ENCODE results near the gene CPEB4. TPM values are rescaled to one million over a fixed set of nuclear protein-coding genes. Genes with fewer than 3 reads are reported as not detected.

The CPEB4 gene
- total and polyA plus RNA-seq, 10 of the 15 experiments (the other 5 are each of a cell fraction or from before 2014, with no cell fraction given) = 6.9 to 33.1 (median 20.4) TPM

DNA sequence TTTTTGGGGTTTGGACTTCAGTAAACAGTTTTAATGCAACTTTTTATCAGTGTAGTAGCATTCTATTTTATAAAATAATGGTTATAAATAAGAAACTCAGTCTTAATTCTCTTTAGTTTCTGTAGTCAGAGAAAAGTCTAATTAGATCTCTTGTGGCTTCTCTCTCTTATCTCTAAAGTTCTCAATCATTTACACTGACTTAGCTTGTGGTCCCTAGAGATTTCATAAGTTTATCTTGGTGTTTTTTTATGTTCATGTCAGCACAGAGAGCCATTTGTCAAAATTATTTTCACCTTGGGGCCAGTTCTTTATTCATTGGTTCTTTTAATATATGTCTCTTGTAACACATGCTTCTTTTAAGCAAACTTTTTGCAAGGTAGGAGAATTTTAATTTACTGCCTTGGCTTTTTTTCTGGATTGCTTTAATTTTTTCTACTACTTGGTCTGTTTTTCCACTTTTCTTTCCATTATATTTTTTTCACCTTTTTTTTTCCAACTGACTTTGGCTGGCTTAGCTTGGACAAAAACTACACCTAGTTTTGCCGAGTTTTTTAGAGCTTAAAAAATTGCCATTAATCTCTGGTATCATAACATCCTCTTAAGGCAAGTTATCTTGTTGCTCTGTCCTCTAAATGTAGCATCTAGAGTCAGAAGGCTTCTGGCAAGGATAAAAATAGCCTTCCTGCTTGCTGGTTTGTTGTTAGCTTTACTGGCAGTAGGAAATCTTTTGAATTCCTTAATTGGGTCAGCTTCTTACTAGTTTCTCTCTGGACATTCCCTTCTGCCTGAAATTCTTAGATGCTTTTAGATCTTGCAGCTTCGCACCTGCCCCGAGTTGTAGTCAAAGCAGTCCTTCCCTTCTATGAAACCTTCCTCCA, 35.3 kb downstream of the CPEB4 start:
- H3K9me3 ChIP-seq (replicated peaks; ENCODE audit: control insufficient read depth, insufficient read depth, low read length) = no peaks in the 10 kb centered on the region
- FAIRE-seq (no peak), ATAC-seq (peak; percentile 32), DNase-seq (ENCODE audit: low read depth, low spot score) (no peak)
- H2AFZ ChIP-seq (ENCODE audit: control insufficient read depth, low read depth, low read length) = no peak overlapping the region
- no peaks in the 10 kb centered on the region for H3K27me3 ChIP-seq (replicated peaks in 1 of 2; ENCODE audit: control insufficient read depth in 2 of 2, insufficient read depth in 2 of 2, low read length in 1 of 2)
- ChIA-PET CTCF (interaction anchor here (0.6 to 10.5 kb wide), 15 partner anchors 11 to 1988 kb away, joined by 3 to 267 read pairs (median 5); partner anchors contain the start of genes BOD1 and CPEB4), RAD21 (ENCODE audit: unreplicated experiment) (interaction anchor here (0.9 to 6.5 kb wide), 21 partner anchors 10 to 868 kb away, joined by 3 to 89 read pairs (median 9); partner anchors contain the start of genes BOD1 and CPEB4), POLR2A (interaction anchor here (0.8 to 2.6 kb wide), 16 partner anchors 11 to 243 kb away, joined by 3 to 16 read pairs (median 4); partner anchors contain the start of gene CPEB4), SMC1A (ENCODE audit: uncharacterized antibody, unreplicated experiment) (interaction anchor here (0.8 to 10.7 kb wide), 28 partner anchors 9 to 301 kb away, joined by 3 to 199 read pairs (median 6); partner anchors contain the start of genes BOD1 and CPEB4)
- H3K79me2 ChIP-seq (ENCODE audit: control insufficient read depth, insufficient read depth, low read length) = peaks cover 57% of the 10 kb centered on the region
- H3K4me3 ChIP-seq = no peak overlapping the region
- H4K20me1 ChIP-seq (ENCODE audit: control insufficient read depth, insufficient read depth) = peaks cover 4% of the 10 kb centered on the region; the same call in 1 of the 2 replicates
- H3K4me1 ChIP-seq (ENCODE audit: control insufficient read depth, insufficient read depth, low read length) = peaks cover 17% of the 10 kb centered on the region
- H3K9ac ChIP-seq (ENCODE audit: control insufficient read depth, insufficient read depth, low read length) = no peak overlapping the region
- in situ Hi-C loops (cut with MboI) = no loop called here
- H3K36me3 ChIP-seq (ENCODE audit: control insufficient read depth in 2 of 2, insufficient read depth in 2 of 2, low read length in 1 of 2) = peaks cover 0 to 7% of the 10 kb centered on the region in 2 experiments; a peak in 2 of 4 replicates
- WGBS (ENCODE audit: insufficient coverage, insufficient replicate concordance, low lambda C conversion rate, missing lambda C conversion rate) = 79% methylated on average over 3 of the region's 3 CpGs
- no peak overlapping the region; the same call in 1 of the 2 replicates for H3K4me2 ChIP-seq (ENCODE audit: control insufficient read depth, insufficient read depth)
- no TSS peak for BruUV-seq (replicated peaks)
- intact Hi-C loops (cut with micrococcal nuclease; ENCODE audit: unreplicated experiment) = loop anchor here (10.0 kb wide), 1 partner anchor 239 kb away; no protein-coding TSS in a partner anchor
- H3K27ac ChIP-seq (ENCODE audit: control insufficient read depth, insufficient read depth) = no peak overlapping the region; the same call in 1 of the 2 replicates
- peak; percentile 40; the same call in 1 of the 2 replicates for TF ChIP-seq ATF7 (IDR thresholded peaks at IDR 0.05; ENCODE audit: low read depth)
- no peak for TF ChIP-seq CEBPB (IDR thresholded peaks at IDR 0.05; ENCODE audit: borderline replicate concordance in 1 of 2, low read depth in 2 of 2, low read length in 2 of 2)
- TF ChIP-seq, protein P1, sequence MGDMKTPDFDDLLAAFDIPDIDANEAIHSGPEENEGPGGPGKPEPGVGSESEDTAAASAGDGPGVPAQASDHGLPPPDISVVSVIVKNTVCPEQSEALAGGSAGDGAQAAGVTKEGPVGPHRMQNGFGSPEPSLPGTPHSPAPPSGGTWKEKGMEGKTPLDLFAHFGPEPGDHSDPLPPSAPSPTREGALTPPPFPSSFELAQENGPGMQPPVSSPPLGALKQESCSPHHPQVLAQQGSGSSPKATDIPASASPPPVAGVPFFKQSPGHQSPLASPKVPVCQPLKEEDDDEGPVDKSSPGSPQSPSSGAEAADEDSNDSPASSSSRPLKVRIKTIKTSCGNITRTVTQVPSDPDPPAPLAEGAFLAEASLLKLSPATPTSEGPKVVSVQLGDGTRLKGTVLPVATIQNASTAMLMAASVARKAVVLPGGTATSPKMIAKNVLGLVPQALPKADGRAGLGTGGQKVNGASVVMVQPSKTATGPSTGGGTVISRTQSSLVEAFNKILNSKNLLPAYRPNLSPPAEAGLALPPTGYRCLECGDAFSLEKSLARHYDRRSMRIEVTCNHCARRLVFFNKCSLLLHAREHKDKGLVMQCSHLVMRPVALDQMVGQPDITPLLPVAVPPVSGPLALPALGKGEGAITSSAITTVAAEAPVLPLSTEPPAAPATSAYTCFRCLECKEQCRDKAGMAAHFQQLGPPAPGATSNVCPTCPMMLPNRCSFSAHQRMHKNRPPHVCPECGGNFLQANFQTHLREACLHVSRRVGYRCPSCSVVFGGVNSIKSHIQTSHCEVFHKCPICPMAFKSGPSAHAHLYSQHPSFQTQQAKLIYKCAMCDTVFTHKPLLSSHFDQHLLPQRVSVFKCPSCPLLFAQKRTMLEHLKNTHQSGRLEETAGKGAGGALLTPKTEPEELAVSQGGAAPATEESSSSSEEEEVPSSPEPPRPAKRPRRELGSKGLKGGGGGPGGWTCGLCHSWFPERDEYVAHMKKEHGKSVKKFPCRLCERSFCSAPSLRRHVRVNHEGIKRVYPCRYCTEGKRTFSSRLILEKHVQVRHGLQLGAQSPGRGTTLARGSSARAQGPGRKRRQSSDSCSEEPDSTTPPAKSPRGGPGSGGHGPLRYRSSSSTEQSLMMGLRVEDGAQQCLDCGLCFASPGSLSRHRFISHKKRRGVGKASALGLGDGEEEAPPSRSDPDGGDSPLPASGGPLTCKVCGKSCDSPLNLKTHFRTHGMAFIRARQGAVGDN (IDR thresholded peaks at IDR 0.05) = 0 out of 2 replicates have a peak, but pooled peaks have one; percentile 22
- TF ChIP-seq CHD2 (IDR thresholded peaks at IDR 0.05; ENCODE audit: borderline replicate concordance, low read depth, low read length) = 0 out of 2 replicates have a peak, but pooled peaks have one; percentile 19
- no peak for TF ChIP-seq RELA (IDR thresholded peaks at IDR 0.05; ENCODE audit: borderline replicate concordance, partially characterized antibody)
- TF ChIP-seq, protein P2, sequence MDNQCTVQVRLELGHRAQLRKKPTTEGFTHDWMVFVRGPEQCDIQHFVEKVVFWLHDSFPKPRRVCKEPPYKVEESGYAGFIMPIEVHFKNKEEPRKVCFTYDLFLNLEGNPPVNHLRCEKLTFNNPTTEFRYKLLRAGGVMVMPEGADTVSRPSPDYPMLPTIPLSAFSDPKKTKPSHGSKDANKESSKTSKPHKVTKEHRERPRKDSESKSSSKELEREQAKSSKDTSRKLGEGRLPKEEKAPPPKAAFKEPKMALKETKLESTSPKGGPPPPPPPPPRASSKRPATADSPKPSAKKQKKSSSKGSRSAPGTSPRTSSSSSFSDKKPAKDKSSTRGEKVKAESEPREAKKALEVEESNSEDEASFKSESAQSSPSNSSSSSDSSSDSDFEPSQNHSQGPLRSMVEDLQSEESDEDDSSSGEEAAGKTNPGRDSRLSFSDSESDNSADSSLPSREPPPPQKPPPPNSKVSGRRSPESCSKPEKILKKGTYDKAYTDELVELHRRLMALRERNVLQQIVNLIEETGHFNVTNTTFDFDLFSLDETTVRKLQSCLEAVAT (IDR thresholded peaks at IDR 0.05) = 0 out of 2 replicates have a peak, but pooled peaks have one; percentile 28
- TF ChIP-seq MEF2B (IDR thresholded peaks at IDR 0.05; ENCODE audit: partially characterized antibody, poor library complexity, severe bottlenecking) = peak; percentile 95
- TF ChIP-seq EGR1 (IDR thresholded peaks at IDR 0.05; ENCODE audit: borderline replicate concordance in 1 of 2, low read depth in 2 of 2, low read length in 2 of 2) = no peak
- TF ChIP-seq, protein P3, sequence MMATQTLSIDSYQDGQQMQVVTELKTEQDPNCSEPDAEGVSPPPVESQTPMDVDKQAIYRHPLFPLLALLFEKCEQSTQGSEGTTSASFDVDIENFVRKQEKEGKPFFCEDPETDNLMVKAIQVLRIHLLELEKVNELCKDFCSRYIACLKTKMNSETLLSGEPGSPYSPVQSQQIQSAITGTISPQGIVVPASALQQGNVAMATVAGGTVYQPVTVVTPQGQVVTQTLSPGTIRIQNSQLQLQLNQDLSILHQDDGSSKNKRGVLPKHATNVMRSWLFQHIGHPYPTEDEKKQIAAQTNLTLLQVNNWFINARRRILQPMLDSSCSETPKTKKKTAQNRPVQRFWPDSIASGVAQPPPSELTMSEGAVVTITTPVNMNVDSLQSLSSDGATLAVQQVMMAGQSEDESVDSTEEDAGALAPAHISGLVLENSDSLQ (IDR thresholded peaks at IDR 0.05) = peak; percentile 75
- TF ChIP-seq ZNF384 (IDR thresholded peaks at IDR 0.05; ENCODE audit: borderline replicate concordance, low read depth, low read length) = peak; percentile 46
- TF ChIP-seq MTA2 (IDR thresholded peaks at IDR 0.05; ENCODE audit: low read depth) = peak; percentile 83
